Vagina (tissue), 2 donors: Measurements from ENCODE around the gene ABCC8. TPM values are rescaled to one million over a fixed set of nuclear protein-coding genes. Genes with fewer than 3 reads are reported as not detected.

Source experiments
- DNase-seq, 2 donors: peaks; one replicate each; pipeline ENCODE4 v3.0.0-alpha.2; 2017; ENCODE audit errors: extremely low spot score in 2 of 2
- H3K27ac ChIP-seq: fragments of 200-600 bp; sonication (generic); one replicate; pipeline ENCODE4 v1.5.1; 2019
- H3K27me3 ChIP-seq: fragments of 200-600 bp; sonication (generic); one replicate; pipeline ENCODE4 v1.5.1; 2019
- H3K36me3 ChIP-seq, 2 donors: fragments of 200-600 bp; sonication (generic); one replicate each; pipeline ENCODE4 v1.5.1; 2017 to 2019
- H3K4me1 ChIP-seq: fragments of 200-600 bp; sonication (generic); one replicate; pipeline ENCODE4 v1.5.1; 2019
- H3K4me3 ChIP-seq, 2 donors: fragments of 200-600 bp; sonication (generic); 1 replicate in 1 of 2; 2 replicates in 1 of 2; pipeline ENCODE4 v1.5.1; 2016 to 2019
- H3K9me3 ChIP-seq: fragments of 200-600 bp; sonication (generic); one replicate; pipeline ENCODE4 v1.5.1; 2019
- CTCF ChIP-seq, 3 experiments: fragments of 450-650 bp in 2 of 3; fragments of 200-600 bp in 1 of 3; sonication (generic) in 1 of 3; IDR thresholded peaks; one replicate each; pipeline ENCODE4 v1.5.1; 2017 to 2019; ENCODE audit warnings: antibody characterized with exemption in 3 of 3, mild to moderate bottlenecking in 2 of 3, moderate library complexity in 2 of 3
- POLR2A ChIP-seq, 2 donors: fragments of 450-650 bp; IDR thresholded peaks; one replicate each; pipeline ENCODE4 v1.6.1; 2017; ENCODE audit warnings: antibody characterized with exemption in 2 of 2, mild to moderate bottlenecking in 2 of 2, moderate library complexity in 2 of 2
- POLR2AphosphoS5 ChIP-seq, 2 donors: sonication (generic); formaldehyde crosslinking; IDR thresholded peaks; one replicate each; pipeline ENCODE4 v1.9.0; 2017; ENCODE audit warnings: antibody characterized with exemption in 2 of 2, mild to moderate bottlenecking in 2 of 2, low read depth in 1 of 2; ENCODE audit not compliant: insufficient read depth in 1 of 2
- intact Hi-C: fragments of 100-400 bp; cut with DNase I; formaldehyde crosslinking; loops from one replicate; pipeline ENCODE4 v1.15.1; 2023
- total RNA-seq: library from RNA; depleted of rRNA; stranded (reverse); fragments of >200 nt; gene quantifications from one replicate; pipeline ENCODE4 v1.2.3, GENCODE V29; 2016

Gene ABCC8
- total RNA-seq, 1 donor from 2014 or later: 13.0 TPM

GRCh38 chr11:17391493-17392355, 84.9 kb downstream of the ABCC8 start:
- H3K27ac ChIP-seq: no peak overlapping the region
- DNase-seq: no peak
- H3K36me3 ChIP-seq: no peaks in the 10 kb centered on the region
- peaks cover 5% of the 10 kb centered on the region for H3K4me1 ChIP-seq
- H3K27me3 ChIP-seq: no peaks in the 10 kb centered on the region
- no peak for TF ChIP-seq CTCF (IDR thresholded peaks at IDR 0.05)
- no peak for TF ChIP-seq POLR2A (IDR thresholded peaks at IDR 0.05)
- TF ChIP-seq POLR2AphosphoS5 (IDR thresholded peaks at IDR 0.05; ENCODE audit: insufficient read depth in 1 of 2, low read depth in 1 of 2): no peak
- H3K4me3 ChIP-seq: no peak overlapping the region
- intact Hi-C loops: no loop called here
- H3K9me3 ChIP-seq: no peaks in the 10 kb centered on the region

- Histone ChIP-seq H3K27me3 (no peaks in the 10 kb centered on the region), H3K9me3 (no peaks in the 10 kb centered on the region), H3K4me1 (peaks cover 5% of the 10 kb centered on the region), H3K36me3 (no peaks in the 10 kb centered on the region), H3K27ac (no peak overlapping the region), H3K4me3 (no peak overlapping the region)
- TF ChIP-seq CTCF (IDR thresholded peaks at IDR 0.05): no peak
- no peak for TF ChIP-seq POLR2AphosphoS5 (IDR thresholded peaks at IDR 0.05; ENCODE audit: insufficient read depth in 1 of 2, low read depth in 1 of 2)
- TF ChIP-seq POLR2A (IDR thresholded peaks at IDR 0.05): no peak
- DNase-seq: no peak
- intact Hi-C loops: no loop called here
Measured at GRCh38 chr11:17389957-17390649, 86.5 kb downstream of the ABCC8 start.

GRCh38 chr11:17389211-17389956, 87.3 kb downstream of the ABCC8 start:
- no peak overlapping the region for H3K27ac ChIP-seq

GRCh38 chr11:17388609-17389210, 87.9 kb downstream of the ABCC8 start, which contains the start of gene KCNJ11:
Gene KCNJ11 (minus strand): TSS chr11:17388659. CDS start chr11:17388091, 568 bp downstream.
- no peak for DNase-seq
- Histone ChIP-seq H3K36me3 (no peaks in the 10 kb centered on the region), H3K4me3 (peak within 1 kb of the TSS; percentile 45 to 57), H3K27ac (no peak within 1 kb of the TSS), H3K4me1 (peaks cover 5% of the 10 kb centered on the region), H3K27me3 (no peaks in the 10 kb centered on the region), H3K9me3 (no peaks in the 10 kb centered on the region)
- TF ChIP-seq POLR2A (IDR thresholded peaks at IDR 0.05) (no peak), POLR2AphosphoS5 (IDR thresholded peaks at IDR 0.05; ENCODE audit: insufficient read depth in 1 of 2, low read depth in 1 of 2) (no peak), CTCF (IDR thresholded peaks at IDR 0.05) (no peak)
- intact Hi-C loops: no loop called here

More at GRCh38 chr11:17389211-17389956, 87.3 kb downstream of the ABCC8 start:
- peak in 1 of 2 donors; percentile 18 for TF ChIP-seq POLR2AphosphoS5 (IDR thresholded peaks at IDR 0.05; ENCODE audit: insufficient read depth in 1 of 2, low read depth in 1 of 2)
- TF ChIP-seq POLR2A (IDR thresholded peaks at IDR 0.05): no peak
- peak; percentile 13 to 82 (median 41) for TF ChIP-seq CTCF (IDR thresholded peaks at IDR 0.05)
- intact Hi-C loops: no loop called here
- DNase-seq: no peak
- Histone ChIP-seq H3K27me3 (no peaks in the 10 kb centered on the region), H3K36me3 (no peaks in the 10 kb centered on the region), H3K4me3 (peak overlapping the region; percentile 45 to 57), H3K9me3 (no peaks in the 10 kb centered on the region), H3K4me1 (peaks cover 5% of the 10 kb centered on the region)
